Measurements from ENCODE around the gene RAB11FIP5. TPM values are rescaled to one million over a fixed set of nuclear protein-coding genes. Genes with fewer than 3 reads are reported as not detected.

The RAB11FIP5 gene
- total RNA-seq, 1 donor from 2014 or later, result 27.7 TPM

- H3K4me3 ChIP-seq (ENCODE audit: low read depth, low read length), result no peak overlapping the region
- DNase-seq (ENCODE audit: low read depth), result no peak
- no peak for TF ChIP-seq CTCF (conservative IDR thresholded peaks at IDR 0.05; ENCODE audit: low read depth, low read length)
Measured at GRCh38 chr2:73083886-73084800, 28.6 kb downstream of the RAB11FIP5 start.

GRCh38 chr2:73082523-73083410 lies 30.0 kb downstream of the RAB11FIP5 start:
- no peak for TF ChIP-seq CTCF (conservative IDR thresholded peaks at IDR 0.05; ENCODE audit: low read depth, low read length)
- H3K4me3 ChIP-seq (ENCODE audit: low read depth, low read length), result no peak overlapping the region
- DNase-seq (ENCODE audit: low read depth), result no peak

GRCh38 chr2:73081181-73081671 lies 31.5 kb downstream of the RAB11FIP5 start:
- DNase-seq (ENCODE audit: low read depth), result no peak
- H3K4me3 ChIP-seq (ENCODE audit: low read depth, low read length), result no peak overlapping the region
- no peak for TF ChIP-seq CTCF (conservative IDR thresholded peaks at IDR 0.05; ENCODE audit: low read depth, low read length)

GRCh38 chr2:73080321-73081131 lies 32.2 kb downstream of the RAB11FIP5 start:
- no peak for TF ChIP-seq CTCF (conservative IDR thresholded peaks at IDR 0.05; ENCODE audit: low read depth, low read length)
- no peak for DNase-seq (ENCODE audit: low read depth)
- H3K4me3 ChIP-seq (ENCODE audit: low read depth, low read length), result no peak overlapping the region

- no peak for TF ChIP-seq CTCF (conservative IDR thresholded peaks at IDR 0.05; ENCODE audit: low read depth, low read length)
- no peak for DNase-seq (ENCODE audit: low read depth)
- no peak overlapping the region for H3K4me3 ChIP-seq (ENCODE audit: low read depth, low read length)
Measured at GRCh38 chr2:73079636-73080035, 33.1 kb downstream of the RAB11FIP5 start.
